Natural killer cell (primary cell): ENCODE results near the gene TEKTIP1. TPM values are rescaled to one million over a fixed set of nuclear protein-coding genes. Genes with fewer than 3 reads are reported as not detected.

Experiments used
- ATAC-seq, 3 donors: fragments of 150-1000 bp in 2 of 3; fragments of 200-7000 bp in 1 of 3; cut with Tn5 transposase; 1 replicate in 1 of 3; 2 replicates in 2 of 3; pipeline ENCODE4 v1.10.0; 2021; ENCODE audit warnings: mild to moderate bottlenecking in 2 of 3, moderate library complexity in 2 of 3
- DNase-seq, 2 donors: peaks; one replicate each; pipeline versions ENCODE4 v3.0.0 to v3.0.0-alpha.2; 2013 to 2021; ENCODE audit warnings: mixed read lengths in 1 of 2
- H3K27ac ChIP-seq: one replicate; pipeline ENCODE4 v1.5.1; 2013; ENCODE audit warnings: mild to moderate bottlenecking, low read length
- H3K27me3 ChIP-seq: one replicate; pipeline ENCODE4 v1.6.1; 2013; ENCODE audit warnings: low read length; ENCODE audit not compliant: control insufficient read depth, insufficient read depth
- H3K36me3 ChIP-seq: one replicate; pipeline ENCODE4 v1.6.1; 2013; ENCODE audit warnings: low read length; ENCODE audit not compliant: control insufficient read depth, insufficient read depth
- H3K4me1 ChIP-seq: one replicate; pipeline ENCODE4 v1.6.1; 2013; ENCODE audit warnings: low read length; ENCODE audit not compliant: control insufficient read depth, insufficient read depth
- H3K4me3 ChIP-seq: one replicate; pipeline ENCODE4 v1.5.1; 2013; ENCODE audit warnings: low read length
- H3K9me3 ChIP-seq: one replicate; pipeline ENCODE4 v1.6.1; 2013; ENCODE audit warnings: low read length; ENCODE audit not compliant: control insufficient read depth, insufficient read depth
- H3K27ac Mint-ChIP-seq, 2 donors: one replicate each; pipeline ENCODE4 v1.8.0; 2022; ENCODE audit warnings: mild to moderate bottlenecking in 2 of 2, mixed read lengths in 2 of 2, moderate library complexity in 1 of 2
- H3K27me3 Mint-ChIP-seq, 2 donors: one replicate each; pipeline ENCODE4 v1.8.0; 2022; ENCODE audit warnings: low read depth in 2 of 2, mixed read lengths in 2 of 2
- H3K36me3 Mint-ChIP-seq: one replicate; pipeline ENCODE4 v1.8.0; 2022; ENCODE audit warnings: mixed read lengths
- H3K4me1 Mint-ChIP-seq, 2 donors: one replicate each; pipeline ENCODE4 v1.8.0; 2022; ENCODE audit warnings: mixed read lengths in 2 of 2
- H3K4me3 Mint-ChIP-seq: one replicate; pipeline ENCODE4 v1.8.0; 2022; ENCODE audit warnings: mild to moderate bottlenecking, moderate library complexity, mixed read lengths
- H3K9me3 Mint-ChIP-seq, 2 donors: one replicate each; pipeline ENCODE4 v1.8.0; 2022; ENCODE audit warnings: mixed read lengths in 2 of 2
- WGBS: methylation state at CpG from one replicate; pipeline ENCODE4 v1.1.7; 2013; ENCODE audit warnings: missing lambda C conversion rate; ENCODE audit not compliant: insufficient coverage; 5-methylcytosine and 5-hydroxymethylcytosine counted together
- intact Hi-C: fragments of 100-400 bp; cut with micrococcal nuclease; formaldehyde crosslinking; loops from one replicate; pipeline ENCODE4 v1.14.2; 2022
- total RNA-seq, 4 donors: library from RNA; stranded (reverse); fragments of 120-200 nt in 1 of 4; gene quantifications; one replicate each; pipeline versions ENCODE4 v1.2.3 to v1.2.4, GENCODE V29; 2013 to 2022
- TF ChIP-seq, protein P1 (sequence below): fragments of 200-600 bp; IDR thresholded peaks from one replicate; pipeline ENCODE4 v1.8.0; 2022; ENCODE audit warnings: antibody characterized with exemption

TEKTIP1 gene
- total RNA-seq, 3 donors from 2014 or later (not counting 1 experiment from before 2014, with no cell fraction given) = 5.9 to 11.6 (median 6.4) TPM

DNA sequence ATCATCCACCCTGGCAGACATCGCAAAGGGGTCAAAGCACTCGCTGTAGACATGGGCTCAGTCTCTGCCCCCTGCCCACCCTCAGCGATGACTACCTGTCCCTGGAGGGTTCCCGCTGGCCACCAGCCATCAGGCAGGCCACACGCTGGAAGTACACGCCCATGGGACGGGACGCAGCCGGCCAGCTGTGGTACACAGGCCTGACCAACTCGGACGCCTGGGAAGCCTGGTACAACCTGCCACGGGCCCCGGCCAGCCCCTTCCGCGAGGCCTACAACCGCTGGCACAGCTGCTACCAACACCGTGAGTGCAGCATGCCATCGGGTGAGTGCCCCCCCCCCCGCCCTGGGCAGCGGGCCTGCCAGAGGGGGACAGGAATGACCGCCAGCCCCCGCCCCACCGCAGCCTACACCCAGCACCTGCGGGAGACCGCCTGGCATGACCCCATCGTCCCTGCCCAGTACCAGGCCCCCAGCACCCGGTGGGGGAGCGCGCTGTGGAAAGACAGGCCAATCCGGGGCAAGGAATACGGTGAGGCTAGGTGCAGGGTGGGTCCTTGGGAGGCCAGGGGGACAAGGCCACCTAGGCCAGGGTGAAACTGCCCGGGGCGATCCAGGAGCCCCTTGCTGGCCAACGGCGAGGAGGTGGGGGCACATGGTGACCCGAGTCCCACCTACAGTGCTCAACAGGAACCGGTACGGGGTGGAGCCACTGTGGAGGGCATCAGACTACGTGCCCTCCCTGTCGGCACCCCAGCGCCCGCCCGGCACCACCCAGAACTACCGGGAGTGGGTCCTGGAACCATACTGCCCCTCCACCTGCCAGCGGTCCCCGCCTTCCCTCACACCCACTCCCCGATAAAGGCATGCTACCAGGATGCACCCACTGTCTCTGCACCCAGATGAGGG lies 4.4 kb downstream of the TEKTIP1 start:
- Mint-ChIP-seq H3K36me3 (no peaks in the 10 kb centered on the region), H3K4me1 (peaks cover 0 to 16% of the 10 kb centered on the region in 2 donors), H3K4me3 (no peak overlapping the region), H3K9me3 (no peaks in the 10 kb centered on the region), H3K27ac (no peak overlapping the region), H3K27me3 (no peaks in the 10 kb centered on the region)
- TF ChIP-seq, protein P1, sequence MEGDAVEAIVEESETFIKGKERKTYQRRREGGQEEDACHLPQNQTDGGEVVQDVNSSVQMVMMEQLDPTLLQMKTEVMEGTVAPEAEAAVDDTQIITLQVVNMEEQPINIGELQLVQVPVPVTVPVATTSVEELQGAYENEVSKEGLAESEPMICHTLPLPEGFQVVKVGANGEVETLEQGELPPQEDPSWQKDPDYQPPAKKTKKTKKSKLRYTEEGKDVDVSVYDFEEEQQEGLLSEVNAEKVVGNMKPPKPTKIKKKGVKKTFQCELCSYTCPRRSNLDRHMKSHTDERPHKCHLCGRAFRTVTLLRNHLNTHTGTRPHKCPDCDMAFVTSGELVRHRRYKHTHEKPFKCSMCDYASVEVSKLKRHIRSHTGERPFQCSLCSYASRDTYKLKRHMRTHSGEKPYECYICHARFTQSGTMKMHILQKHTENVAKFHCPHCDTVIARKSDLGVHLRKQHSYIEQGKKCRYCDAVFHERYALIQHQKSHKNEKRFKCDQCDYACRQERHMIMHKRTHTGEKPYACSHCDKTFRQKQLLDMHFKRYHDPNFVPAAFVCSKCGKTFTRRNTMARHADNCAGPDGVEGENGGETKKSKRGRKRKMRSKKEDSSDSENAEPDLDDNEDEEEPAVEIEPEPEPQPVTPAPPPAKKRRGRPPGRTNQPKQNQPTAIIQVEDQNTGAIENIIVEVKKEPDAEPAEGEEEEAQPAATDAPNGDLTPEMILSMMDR = no peak
- no peak for DNase-seq
- no peak overlapping the region for H3K27ac ChIP-seq
- intact Hi-C loops = loop anchor here (2.0 kb wide), 1 partner anchor 163 kb away; no protein-coding TSS in a partner anchor
- H3K4me3 ChIP-seq = no peak overlapping the region
- peaks cover 11% of the 10 kb centered on the region for H3K4me1 ChIP-seq
- no peaks in the 10 kb centered on the region for H3K27me3 ChIP-seq
- 95% methylated on average over 47 of the region's 47 CpGs for WGBS
- peaks cover 25% of the 10 kb centered on the region for H3K36me3 ChIP-seq
- no peak for ATAC-seq
- H3K9me3 ChIP-seq = no peaks in the 10 kb centered on the region

DNA sequence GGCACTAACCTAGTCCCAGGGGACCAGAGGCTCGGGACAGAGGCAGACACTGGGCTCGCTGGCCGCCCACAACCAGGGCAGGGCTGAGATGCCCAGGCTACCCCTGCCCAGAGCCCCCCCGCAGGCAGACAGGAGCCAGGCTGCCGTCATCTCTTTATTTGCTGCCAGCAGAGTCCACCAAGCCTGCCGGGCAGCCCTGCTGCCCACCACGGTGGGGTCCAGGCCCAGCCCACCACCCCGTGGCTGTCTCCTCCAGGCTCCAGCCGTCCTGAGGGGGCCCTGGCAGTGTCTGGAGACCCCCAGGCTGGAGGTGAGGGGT lies 5.0 kb downstream of the TEKTIP1 start:
- H3K4me1 Mint-ChIP-seq = peaks cover 0 to 14% of the 10 kb centered on the region in 2 donors
- no peaks in the 10 kb centered on the region for H3K27me3 ChIP-seq
- no peaks in the 10 kb centered on the region for H3K27me3 Mint-ChIP-seq
- no peak overlapping the region for H3K27ac ChIP-seq
- TF ChIP-seq, protein P1 = no peak
- no peaks in the 10 kb centered on the region for H3K36me3 Mint-ChIP-seq
- no peak overlapping the region for H3K27ac Mint-ChIP-seq
- intact Hi-C loops = loop anchor here (2.0 kb wide), 1 partner anchor 163 kb away; no protein-coding TSS in a partner anchor
- no peak overlapping the region for H3K4me3 Mint-ChIP-seq
- DNase-seq (no peak), ATAC-seq (no peak)
- WGBS = 93% methylated on average over 9 of the region's 9 CpGs
- no peaks in the 10 kb centered on the region for H3K9me3 ChIP-seq
- H3K4me1 ChIP-seq = peaks cover 14% of the 10 kb centered on the region
- no peaks in the 10 kb centered on the region for H3K9me3 Mint-ChIP-seq
- no peak overlapping the region for H3K4me3 ChIP-seq
- peaks cover 25% of the 10 kb centered on the region for H3K36me3 ChIP-seq

DNA sequence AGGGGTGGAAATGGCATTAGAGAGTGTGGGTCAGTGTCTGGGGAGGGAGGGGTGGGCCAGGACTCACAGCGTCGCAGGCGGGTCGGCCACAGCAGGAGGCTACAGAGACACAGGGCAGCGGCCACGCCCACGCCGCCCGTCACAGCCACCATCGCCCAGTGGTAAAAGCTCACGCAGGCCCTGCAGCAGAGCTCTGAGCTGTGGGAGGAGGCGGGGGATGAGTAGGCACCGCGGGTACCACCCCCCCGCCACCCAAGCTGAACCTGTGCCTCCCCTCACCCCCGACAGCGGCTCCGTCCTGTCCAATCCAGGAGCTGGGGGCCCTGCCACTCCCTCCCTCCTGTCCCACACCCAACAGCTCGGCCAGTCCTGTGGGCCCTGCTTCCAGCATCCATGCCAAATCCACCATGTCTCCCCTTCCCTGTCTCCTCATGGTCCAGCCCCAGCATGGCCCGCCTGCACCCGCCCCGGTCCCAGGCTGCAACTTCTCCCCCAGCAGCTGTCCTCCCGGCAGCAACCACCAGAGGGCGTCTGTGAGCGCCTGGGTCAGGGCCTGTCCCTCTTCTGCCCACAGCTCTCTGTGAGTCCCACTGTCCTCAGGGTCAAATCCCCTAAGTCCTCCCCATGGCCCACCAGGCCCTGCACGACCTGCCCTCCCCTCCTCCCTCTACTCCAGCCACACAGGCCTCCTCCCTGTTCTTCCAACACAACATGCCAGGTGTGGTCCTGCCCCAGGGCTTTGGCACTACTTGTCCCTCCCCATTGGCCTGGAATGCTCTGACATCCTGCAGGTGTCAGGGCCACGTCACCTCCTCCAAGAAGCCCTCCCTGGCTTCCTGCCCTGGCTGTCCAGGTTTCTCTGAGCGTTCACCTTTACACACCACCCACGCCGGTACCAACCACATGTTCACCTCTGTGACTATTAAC lies 6.0 kb downstream of the TEKTIP1 start:
- peak overlapping the region; percentile 26 to 59 for H3K27ac Mint-ChIP-seq
- ATAC-seq (peak; percentile 77 to 93 (median 82)), DNase-seq (peak; percentile 83 to 84)
- H3K4me1 Mint-ChIP-seq = peaks cover 0 to 14% of the 10 kb centered on the region in 2 donors
- H3K27me3 Mint-ChIP-seq = no peaks in the 10 kb centered on the region
- H3K4me3 Mint-ChIP-seq = no peak overlapping the region
- WGBS = 76% methylated on average over 30 of the region's 30 CpGs
- H3K4me3 ChIP-seq = no peak overlapping the region
- H3K27ac ChIP-seq = no peak overlapping the region
- intact Hi-C loops = loop anchor here (1.0 to 2.0 kb wide), 2 partner anchors 73 to 162 kb away; no protein-coding TSS in a partner anchor
- no peaks in the 10 kb centered on the region for H3K9me3 Mint-ChIP-seq
- H3K9me3 ChIP-seq = no peaks in the 10 kb centered on the region
- H3K36me3 Mint-ChIP-seq = no peaks in the 10 kb centered on the region
- peaks cover 14% of the 10 kb centered on the region for H3K4me1 ChIP-seq
- peaks cover 25% of the 10 kb centered on the region for H3K36me3 ChIP-seq
- TF ChIP-seq, protein P1 = peak; percentile 91
- H3K27me3 ChIP-seq = no peaks in the 10 kb centered on the region
